ENCODE measurements around the gene GPR15LG.

GPR15LG gene

DNA sequence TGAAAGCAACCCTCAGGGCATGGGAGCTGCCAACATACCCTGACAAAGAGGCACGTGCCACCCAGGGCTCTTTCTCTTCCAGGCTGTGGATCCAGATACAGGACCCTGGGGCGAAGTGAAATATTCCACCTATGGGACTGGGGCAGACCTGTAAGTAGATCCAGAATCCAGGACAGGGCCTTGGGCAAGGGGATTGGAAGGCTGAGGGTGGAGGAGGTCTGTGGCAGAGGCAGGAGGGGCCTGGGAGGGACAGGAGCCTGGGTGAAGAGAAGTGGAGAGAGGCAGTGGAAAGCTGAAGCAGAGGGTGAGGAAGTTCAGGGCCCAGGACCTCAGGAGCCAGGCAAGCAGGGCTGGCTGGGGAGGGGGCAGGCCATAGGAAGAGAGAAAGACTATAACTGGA, 38.0 kb downstream of the GPR15LG start:
- TF ChIP-seq, protein P1, sequence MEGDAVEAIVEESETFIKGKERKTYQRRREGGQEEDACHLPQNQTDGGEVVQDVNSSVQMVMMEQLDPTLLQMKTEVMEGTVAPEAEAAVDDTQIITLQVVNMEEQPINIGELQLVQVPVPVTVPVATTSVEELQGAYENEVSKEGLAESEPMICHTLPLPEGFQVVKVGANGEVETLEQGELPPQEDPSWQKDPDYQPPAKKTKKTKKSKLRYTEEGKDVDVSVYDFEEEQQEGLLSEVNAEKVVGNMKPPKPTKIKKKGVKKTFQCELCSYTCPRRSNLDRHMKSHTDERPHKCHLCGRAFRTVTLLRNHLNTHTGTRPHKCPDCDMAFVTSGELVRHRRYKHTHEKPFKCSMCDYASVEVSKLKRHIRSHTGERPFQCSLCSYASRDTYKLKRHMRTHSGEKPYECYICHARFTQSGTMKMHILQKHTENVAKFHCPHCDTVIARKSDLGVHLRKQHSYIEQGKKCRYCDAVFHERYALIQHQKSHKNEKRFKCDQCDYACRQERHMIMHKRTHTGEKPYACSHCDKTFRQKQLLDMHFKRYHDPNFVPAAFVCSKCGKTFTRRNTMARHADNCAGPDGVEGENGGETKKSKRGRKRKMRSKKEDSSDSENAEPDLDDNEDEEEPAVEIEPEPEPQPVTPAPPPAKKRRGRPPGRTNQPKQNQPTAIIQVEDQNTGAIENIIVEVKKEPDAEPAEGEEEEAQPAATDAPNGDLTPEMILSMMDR (IDR thresholded peaks at IDR 0.05; ENCODE audit: low read depth, low read length), result no peak
- no peak for DNase-seq (ENCODE audit: low read depth in 2 of 2)
- no peak overlapping the region for H3K4me3 ChIP-seq (replicated peaks in 1 of 2; ENCODE audit: low read depth in 2 of 2, low read length in 2 of 2)

DNA sequence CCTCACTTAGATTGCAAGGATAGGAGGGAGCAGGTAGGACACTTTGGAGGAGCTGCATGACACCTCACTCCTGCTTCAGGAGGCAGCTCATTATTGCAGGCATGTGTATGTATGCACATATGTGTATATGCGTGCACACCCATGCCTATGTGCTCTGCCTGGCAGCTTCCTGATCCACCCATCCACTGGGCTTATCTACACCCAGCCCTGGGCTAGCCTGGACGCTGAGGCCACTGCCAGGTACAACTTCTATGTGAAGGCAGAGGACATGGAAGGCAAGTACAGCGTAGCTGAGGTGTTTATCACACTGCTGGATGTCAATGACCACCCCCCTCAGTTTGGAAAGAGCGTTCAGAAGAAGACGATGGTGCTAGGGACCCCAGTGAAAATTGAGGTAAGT, 38.4 kb downstream of the GPR15LG start:
- no peak overlapping the region for H3K4me3 ChIP-seq (replicated peaks in 1 of 2; ENCODE audit: low read depth in 2 of 2, low read length in 2 of 2)
- TF ChIP-seq, protein P1 (IDR thresholded peaks at IDR 0.05; ENCODE audit: low read depth, low read length), result no peak
- no peak for DNase-seq (ENCODE audit: low read depth in 2 of 2)

DNA sequence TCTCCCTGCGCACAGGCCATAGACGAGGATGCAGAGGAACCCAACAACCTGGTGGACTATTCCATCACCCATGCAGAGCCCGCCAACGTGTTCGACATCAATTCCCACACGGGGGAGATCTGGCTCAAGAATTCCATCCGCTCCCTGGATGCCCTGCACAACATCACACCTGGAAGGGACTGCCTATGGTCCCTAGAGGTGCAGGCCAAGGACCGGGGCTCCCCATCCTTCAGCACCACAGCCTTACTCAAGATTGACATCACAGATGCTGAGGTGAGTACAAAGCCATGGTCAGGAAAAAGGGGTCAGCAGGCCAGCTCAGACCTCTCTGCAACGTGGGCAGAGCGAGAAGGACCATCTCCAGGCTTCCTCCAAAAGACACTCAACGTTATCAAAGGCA, 39.5 kb downstream of the GPR15LG start:
- no peak for DNase-seq (ENCODE audit: low read depth in 2 of 2)
- TF ChIP-seq, protein P1 (IDR thresholded peaks at IDR 0.05; ENCODE audit: low read depth, low read length), result no peak
- no peak overlapping the region for H3K4me3 ChIP-seq (replicated peaks in 1 of 2; ENCODE audit: low read depth in 2 of 2, low read length in 2 of 2)

DNA sequence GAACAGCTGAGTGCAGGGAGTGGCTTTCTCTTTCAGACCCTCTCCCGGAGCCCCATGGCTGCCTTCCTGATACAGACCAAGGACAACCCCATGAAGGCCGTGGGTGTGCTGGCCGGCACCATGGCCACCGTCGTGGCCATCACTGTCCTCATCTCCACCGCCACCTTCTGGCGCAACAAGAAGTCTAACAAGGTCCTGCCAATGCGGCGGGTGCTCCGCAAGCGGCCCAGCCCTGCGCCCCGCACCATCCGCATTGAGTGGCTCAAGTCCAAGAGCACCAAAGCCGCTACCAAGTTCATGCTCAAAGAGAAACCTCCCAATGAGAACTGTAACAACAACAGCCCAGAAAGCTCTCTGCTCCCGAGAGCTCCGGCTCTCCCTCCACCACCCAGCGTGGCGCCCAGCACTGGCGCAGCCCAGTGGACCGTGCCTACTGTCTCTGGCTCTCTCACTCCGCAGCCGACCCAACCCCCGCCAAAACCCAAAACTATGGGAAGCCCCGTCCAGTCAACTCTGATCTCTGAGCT, 40.5 kb downstream of the GPR15LG start:
- H3K4me3 ChIP-seq (replicated peaks in 1 of 2; ENCODE audit: low read depth in 2 of 2, low read length in 2 of 2), result no peak overlapping the region

DNA sequence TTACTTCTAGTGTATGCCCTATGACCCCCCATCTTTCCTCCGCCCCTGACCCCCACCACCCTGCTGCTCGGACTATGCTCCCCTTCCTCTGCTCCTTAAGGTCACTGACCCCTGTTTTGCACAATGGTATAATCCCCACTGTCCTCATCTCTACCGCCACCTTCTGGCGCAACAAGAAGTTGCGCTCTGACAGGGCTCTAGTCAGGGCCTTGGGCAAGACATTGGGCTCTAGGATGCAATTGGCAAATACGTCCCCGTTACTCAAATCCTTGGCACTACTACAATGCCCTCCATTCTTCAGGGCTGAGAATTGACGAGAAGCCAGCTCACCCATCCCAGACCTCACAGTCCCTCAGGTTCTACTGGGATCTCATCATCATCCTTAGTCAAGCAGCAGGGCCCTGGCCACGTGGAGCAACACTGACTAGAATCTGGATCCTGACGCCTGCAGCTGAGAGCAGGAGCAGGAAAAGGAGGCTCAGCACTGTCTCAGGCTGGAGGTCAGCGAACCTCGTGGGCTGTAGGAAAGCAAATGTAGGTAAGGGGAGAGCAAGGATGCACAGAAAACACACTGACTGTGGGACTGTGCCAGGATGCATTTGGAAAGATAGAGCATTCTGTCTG, 41.1 kb downstream of the GPR15LG start:
- H3K4me3 ChIP-seq (replicated peaks in 1 of 2; ENCODE audit: low read depth in 2 of 2, low read length in 2 of 2), result no peak overlapping the region
- TF ChIP-seq, protein P1 (IDR thresholded peaks at IDR 0.05; ENCODE audit: low read depth, low read length), result peak; percentile 31
- DNase-seq (ENCODE audit: low read depth in 2 of 2), result peak in 1 of 2 donors; percentile 5

More for the DNA sequence above, 40.5 kb downstream of the GPR15LG start:
- TF ChIP-seq, protein P1 (IDR thresholded peaks at IDR 0.05; ENCODE audit: low read depth, low read length), result no peak
- DNase-seq (ENCODE audit: low read depth in 2 of 2), result no peak

DNA sequence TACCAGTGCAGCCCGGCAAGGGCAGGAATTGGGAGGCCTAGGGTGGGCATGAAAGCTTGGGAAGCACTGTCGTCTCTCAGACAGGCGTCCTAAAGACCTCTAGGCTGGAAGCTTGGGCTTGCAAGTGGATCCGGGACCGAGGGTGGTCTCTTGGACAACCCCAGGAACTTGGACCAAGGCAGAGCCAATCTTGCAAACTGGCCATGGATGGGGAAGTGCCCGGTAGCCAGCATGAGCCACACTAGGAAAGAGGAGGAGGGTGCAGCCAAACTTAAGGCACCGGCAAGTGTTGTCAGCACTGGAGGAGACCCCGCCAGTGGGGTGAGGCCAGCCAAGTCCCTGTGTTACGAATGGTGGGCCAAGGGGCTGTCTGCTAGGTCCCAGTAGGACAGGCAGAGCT, 43.2 kb downstream of the GPR15LG start:
- TF ChIP-seq, protein P1 (IDR thresholded peaks at IDR 0.05; ENCODE audit: low read depth, low read length), result no peak
- no peak for DNase-seq (ENCODE audit: low read depth in 2 of 2)
- no peak overlapping the region for H3K4me3 ChIP-seq (replicated peaks in 1 of 2; ENCODE audit: low read depth in 2 of 2, low read length in 2 of 2)

DNA sequence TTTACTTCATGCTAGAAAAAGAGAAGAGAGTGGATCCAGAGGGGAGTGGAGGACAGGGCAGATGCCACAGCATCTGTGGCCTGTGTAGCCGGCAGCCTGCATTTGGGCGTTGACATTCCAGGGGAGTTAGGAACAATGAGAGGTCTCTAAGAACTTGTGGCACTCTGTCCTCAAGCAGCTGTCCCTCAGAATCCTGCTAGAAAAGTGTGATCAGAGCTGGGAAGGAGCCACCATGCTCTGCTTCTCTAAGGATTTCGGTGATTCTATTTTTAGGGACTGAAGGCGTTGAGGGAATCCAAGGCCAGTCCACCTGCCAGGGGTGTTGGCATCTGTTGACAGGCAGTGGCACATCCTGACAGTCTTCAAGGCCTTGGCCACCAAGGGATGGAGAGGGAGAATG, 44.1 kb downstream of the GPR15LG start:
- DNase-seq (ENCODE audit: low read depth in 2 of 2), result no peak
- H3K4me3 ChIP-seq (replicated peaks in 1 of 2; ENCODE audit: low read depth in 2 of 2, low read length in 2 of 2), result no peak overlapping the region
- TF ChIP-seq, protein P1 (IDR thresholded peaks at IDR 0.05; ENCODE audit: low read depth, low read length), result no peak

All from cardiac fibroblast (primary cell).